GM10248 (cell line): Measurements from ENCODE around the gene FRMD3.

ENCODE experiments used
- CTCF ChIA-PET: fragments of 300-600 bp; sonication (Branson Sonifier 250); formaldehyde crosslinking; extraction: SDS; loops from one replicate; lab custom pipeline; 2021; ENCODE audit warnings: antibody characterized with exemption; lab: Yijun Ruan, JAX
- POLR2A ChIA-PET: fragments of 350-650 bp; sonication (Branson Sonifier 250); formaldehyde crosslinking; extraction: SDS; loops from one replicate; lab custom pipeline; 2020; ENCODE audit warnings: antibody characterized with exemption; lab: Yijun Ruan, JAX
- DNase-seq: peaks from one replicate; pipeline ENCODE4 v3.0.0; 2012; ENCODE audit errors: extremely low spot score
- CTCF ChIP-seq: IDR thresholded peaks from 2 replicates; pipeline ENCODE4 v1.5.1; 2012; ENCODE audit warnings: mild to moderate bottlenecking, low read depth; ENCODE audit errors: extremely low read depth, missing control alignments, control extremely low read depth

FRMD3 gene

DNA sequence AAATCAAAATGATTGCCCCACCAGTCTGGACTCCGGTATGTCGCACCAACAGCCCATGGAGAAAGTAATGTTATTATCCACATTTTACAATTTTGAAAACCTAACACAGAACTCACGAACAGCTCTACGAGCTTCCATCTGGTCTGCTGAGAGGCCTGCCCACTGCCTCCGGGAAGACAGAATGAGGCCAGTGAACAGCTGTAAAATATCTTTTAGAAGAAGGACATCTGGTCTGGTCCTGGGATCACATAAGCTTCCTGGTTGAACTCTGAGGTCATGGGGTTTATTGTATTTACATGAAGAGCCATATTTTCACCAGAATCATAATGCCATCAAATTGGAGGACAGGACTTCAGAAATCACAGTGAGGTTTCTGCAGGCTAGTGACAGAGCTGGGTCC lies 89.0 kb downstream of the FRMD3 start:
- DNase-seq = no peak
- POLR2A ChIA-PET = no interaction called here
- CTCF ChIA-PET = interaction anchor here (0.9 to 1.6 kb wide), 5 partner anchors 9 to 45 kb away, joined by 3 to 4 read pairs (median 3); no protein-coding TSS in a partner anchor
- TF ChIP-seq CTCF = no peak

DNA sequence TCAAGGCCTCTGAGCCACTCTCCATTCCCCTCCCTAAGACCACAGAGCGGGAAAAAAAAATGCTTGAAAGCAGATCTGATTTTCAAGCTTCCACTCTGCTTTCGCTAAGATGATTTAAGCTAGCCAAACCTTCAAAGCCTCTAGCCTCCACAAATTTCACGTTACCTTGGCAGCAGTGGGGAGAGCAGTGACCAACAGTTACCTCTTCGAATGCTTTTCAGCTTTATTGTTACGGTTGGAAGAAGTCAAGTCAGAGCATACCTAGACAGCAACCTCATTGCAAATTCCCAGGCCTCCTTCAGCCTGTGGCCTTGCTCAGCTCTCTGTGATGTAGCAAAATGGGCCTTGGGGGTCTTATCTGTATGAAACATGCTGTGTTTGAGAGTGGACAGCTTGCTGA lies 89.6 kb downstream of the FRMD3 start:
- POLR2A ChIA-PET = no interaction called here
- DNase-seq = no peak
- CTCF ChIA-PET = interaction anchor here (1.2 to 1.4 kb wide), 2 partner anchors 19 to 45 kb away, joined by 3 read pairs; no protein-coding TSS in a partner anchor
- TF ChIP-seq CTCF = no peak

GRCh38 chr9:83447351-83447750 lies 90.8 kb downstream of the FRMD3 start:
- DNase-seq = no peak
- ChIA-PET CTCF (no interaction called here), POLR2A (no interaction called here)
- TF ChIP-seq CTCF = no peak

DNA sequence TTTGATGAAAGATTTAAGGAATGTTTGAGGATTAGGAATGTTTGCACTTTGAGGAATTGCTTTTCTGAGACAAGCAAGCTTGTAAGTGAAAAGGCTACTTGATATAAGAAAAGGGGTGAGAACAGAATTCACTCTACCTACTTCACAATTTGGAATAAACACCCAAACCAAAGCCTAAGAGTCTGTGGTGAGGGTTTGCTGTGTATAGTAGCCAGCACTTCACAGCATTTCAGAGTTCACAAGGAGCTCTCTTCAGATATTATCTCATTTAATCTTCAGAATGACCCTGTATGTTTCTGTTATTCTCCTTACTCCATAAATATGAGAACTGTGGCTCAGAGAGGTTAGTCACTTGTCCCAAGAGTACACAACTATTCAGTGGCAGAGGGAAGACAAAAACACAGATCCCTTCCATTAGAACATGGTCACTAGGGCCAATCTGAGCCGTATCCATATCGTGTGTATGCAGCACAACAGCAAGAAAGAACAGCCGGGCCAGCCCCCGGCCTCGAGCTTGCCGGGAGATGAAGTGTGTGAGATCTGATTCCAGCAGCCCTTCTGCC lies 92.4 kb downstream of the FRMD3 start:
- ChIA-PET POLR2A (no interaction called here), CTCF (interaction anchor here (1.0 to 1.4 kb wide), 3 partner anchors 11 to 24 kb away, joined by 3 to 4 read pairs (median 3); no protein-coding TSS in a partner anchor)
- no peak for TF ChIP-seq CTCF
- DNase-seq = no peak

- POLR2A ChIA-PET = no interaction called here
- CTCF ChIA-PET = interaction anchor here (1.4 kb wide), 1 partner anchor 26 kb away, joined by 3 read pairs; no protein-coding TSS in a partner anchor
- no peak for DNase-seq
- no peak for TF ChIP-seq CTCF
Measured at GRCh38 chr9:83444110-83444509, 94.1 kb downstream of the FRMD3 start.

GRCh38 chr9:83441390-83441789 lies 96.8 kb downstream of the FRMD3 start:
- TF ChIP-seq CTCF = no peak
- ChIA-PET CTCF (interaction anchor here (0.9 to 1.5 kb wide), 4 partner anchors 10 to 73 kb away, joined by 3 to 4 read pairs (median 4); no protein-coding TSS in a partner anchor), POLR2A (no interaction called here)
- DNase-seq = no peak

DNA sequence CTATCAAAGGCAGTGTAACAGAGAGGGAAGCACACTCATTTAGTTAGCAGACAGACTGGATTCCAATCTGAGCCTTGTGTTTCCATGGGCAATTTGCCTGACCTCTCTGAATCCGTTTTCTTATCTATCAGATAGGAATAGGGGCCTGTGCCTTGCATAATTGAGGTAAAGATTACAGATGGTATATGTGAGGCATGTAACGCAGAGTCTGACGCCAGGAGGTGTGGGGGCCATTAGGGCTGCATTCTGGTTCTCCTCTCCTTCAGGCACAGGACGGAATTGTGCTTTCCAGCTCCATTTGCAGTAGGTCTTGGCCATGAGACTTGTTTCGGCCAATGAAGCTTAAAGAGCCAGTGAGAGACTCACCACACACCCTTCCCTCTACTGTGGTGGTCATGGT lies 97.6 kb downstream of the FRMD3 start:
- DNase-seq = no peak
- CTCF ChIA-PET = interaction anchor here (0.9 to 1.6 kb wide), 5 partner anchors 9 to 72 kb away, joined by 3 to 4 read pairs (median 3); no protein-coding TSS in a partner anchor
- TF ChIP-seq CTCF = no peak
- POLR2A ChIA-PET = no interaction called here
